Right lobe of liver (tissue), 4 donors: ENCODE measurements around the gene BEGAIN.

ENCODE experiments used
- CTCF ChIP-seq, 4 donors: fragments of 200-600 bp in 3 of 4; fragments of 450-650 bp in 1 of 4; IDR thresholded peaks; one replicate each; pipeline versions ENCODE4 v1.5.1 to v1.8.0; 2016 to 2022; ENCODE audit warnings: antibody characterized with exemption in 4 of 4, mild to moderate bottlenecking in 2 of 4
- POLR2A ChIP-seq: fragments of 450-650 bp; IDR thresholded peaks from one replicate; pipeline ENCODE4 v1.6.1; 2017; ENCODE audit warnings: antibody characterized with exemption, mild to moderate bottlenecking
- donor health status: DM: no; HTN: no; CAD: no.
- donor health status: DM: no; HTN: no; CAD: no.
- donor health status: DM: no; HTN: yes; CAD: no.

GRCh38 chr14:100607611-100607956 is 20.4 kb upstream of the BEGAIN start:
- TF ChIP-seq CTCF (IDR thresholded peaks at IDR 0.05) (no peak), POLR2A (no peak)
